Keratinocyte (primary cell): Measurements from ENCODE around the gene SFMBT2. TPM values are rescaled to one million over a fixed set of nuclear protein-coding genes. Genes with fewer than 3 reads are reported as not detected.

Source experiments
- DNase-seq: peaks from one replicate; pipeline ENCODE4 v3.0.0-alpha.2; 2011; ENCODE audit warnings: low read depth, missing footprints, low spot score
- FAIRE-seq: peaks from 2 replicates; lab custom pipeline; 2011; peaks lifted over from hg19 to GRCh38; lab: Jason Lieb, UNC
- H2AFZ ChIP-seq: 2 replicates; pipeline ENCODE4 v1.6.0; 2012; ENCODE audit warnings: low read length, control low read depth, inconsistent platforms; ENCODE audit not compliant: control insufficient read depth
- H3K27ac ChIP-seq: 2 replicates; pipeline ENCODE4 v1.5.1; 2011; ENCODE audit warnings: low read length; ENCODE audit not compliant: control insufficient read depth, insufficient read depth
- H3K27me3 ChIP-seq: 3 replicates; pipeline ENCODE4 v1.6.0; 2011; ENCODE audit warnings: low read length; ENCODE audit not compliant: control insufficient read depth, insufficient read depth; ENCODE audit errors: extremely low read depth
- H3K36me3 ChIP-seq, 2 experiments: 2 replicates in 1 of 2; 3 replicates in 1 of 2; pipeline ENCODE4 v1.5.1; 2011; ENCODE audit warnings: low read length in 2 of 2, mild to moderate bottlenecking in 1 of 2; ENCODE audit not compliant: control insufficient read depth in 2 of 2, insufficient read depth in 2 of 2; ENCODE audit errors: extremely low read depth in 1 of 2
- H3K4me1 ChIP-seq: 3 replicates; pipeline ENCODE4 v1.5.1; 2011; ENCODE audit warnings: low read length; ENCODE audit not compliant: control insufficient read depth, insufficient read depth; ENCODE audit errors: extremely low read depth
- H3K4me2 ChIP-seq: 3 replicates; pipeline ENCODE4 v1.6.0; 2011; ENCODE audit warnings: low read depth, low read length; ENCODE audit not compliant: control insufficient read depth, insufficient read depth; ENCODE audit errors: extremely low read depth
- H3K4me3 ChIP-seq, 3 experiments: fragments of 200-600 bp in 1 of 3; sonication (generic) in 1 of 3; 2 replicates in 2 of 3; 3 replicates in 1 of 3; pipeline ENCODE4 v1.5.1; 2011 to 2016; ENCODE audit warnings: low read length in 3 of 3, mild to moderate bottlenecking in 3 of 3, control low read depth in 2 of 3, inconsistent platforms in 1 of 3, low read depth in 1 of 3, mixed read lengths in 1 of 3, mixed run types in 1 of 3, moderate library complexity in 1 of 3; ENCODE audit not compliant: control insufficient read depth in 2 of 3, insufficient read depth in 2 of 3; ENCODE audit errors: extremely low read depth in 1 of 3
- H3K79me2 ChIP-seq: 2 replicates; pipeline ENCODE4 v1.6.0; 2012; ENCODE audit warnings: low read length; ENCODE audit not compliant: control insufficient read depth, insufficient read depth
- H3K9ac ChIP-seq: 3 replicates; pipeline ENCODE4 v1.6.0; 2011; ENCODE audit warnings: low read length; ENCODE audit not compliant: control insufficient read depth, insufficient read depth; ENCODE audit errors: extremely low read depth
- H3K9me1 ChIP-seq: 3 replicates; pipeline ENCODE4 v1.6.0; 2011; ENCODE audit warnings: low read length; ENCODE audit not compliant: control insufficient read depth, insufficient read depth; ENCODE audit errors: extremely low read depth
- H3K9me3 ChIP-seq: 2 replicates; pipeline ENCODE4 v1.5.1; 2012; ENCODE audit warnings: low read depth, low read length; ENCODE audit not compliant: control insufficient read depth
- H4K20me1 ChIP-seq: 3 replicates; pipeline ENCODE4 v1.6.0; 2011; ENCODE audit warnings: low read length; ENCODE audit not compliant: control insufficient read depth, insufficient read depth; ENCODE audit errors: extremely low read depth
- EZH2 ChIP-seq: IDR thresholded peaks from one replicate; pipeline ENCODE4 v1.6.1; 2012; ENCODE audit warnings: inconsistent platforms, mild to moderate bottlenecking, low read length, moderate library complexity
- dilution Hi-C: fragments of 300-500 bp; cut with MboI; formaldehyde crosslinking; loops from one replicate; pipeline ENCODE4 v1.7.0; 2020; ENCODE audit warnings: low sequenced_read_pairs; ENCODE audit not compliant: extremely low pct_ligation_motif_present
- polyA plus RNA-seq, 5 experiments: library from polyadenylated mRNA; depleted of rRNA in 3 of 5; stranded (reverse) in 3 of 5; stranded (forward) in 1 of 5; unstranded in 1 of 5; fragments of >200 nt; gene quantifications; 1 replicate in 1 of 5; 2 replicates in 3 of 5; 3 replicates in 1 of 5; pipeline versions ENCODE4 v1.2.1 to v1.2.3, GENCODE V29; 2011 to 2012; ENCODE audit warnings: missing spikeins in 2 of 5, low read depth in 1 of 5, low replicate concordance in 1 of 5
- TF ChIP-seq, protein P1 (sequence below), 3 experiments: IDR thresholded peaks in 1 of 3; conservative IDR thresholded peaks in 1 of 3; optimal IDR thresholded peaks in 1 of 3; 2 replicates in 2 of 3; 3 replicates in 1 of 3; pipeline versions ENCODE3 to v1.5.1; 2011; ENCODE audit warnings: low read length in 3 of 3, mild to moderate bottlenecking in 3 of 3, moderate library complexity in 2 of 3, control low read depth in 1 of 3, inconsistent platforms in 1 of 3; ENCODE audit not compliant: insufficient read depth in 2 of 3; ENCODE audit errors: extremely low read depth in 1 of 3

SFMBT2 gene
- polyA plus RNA-seq, 1 donor (not counting 4 experiments of a cell fraction or from before 2014, with no cell fraction given) = 0.71 TPM

DNA sequence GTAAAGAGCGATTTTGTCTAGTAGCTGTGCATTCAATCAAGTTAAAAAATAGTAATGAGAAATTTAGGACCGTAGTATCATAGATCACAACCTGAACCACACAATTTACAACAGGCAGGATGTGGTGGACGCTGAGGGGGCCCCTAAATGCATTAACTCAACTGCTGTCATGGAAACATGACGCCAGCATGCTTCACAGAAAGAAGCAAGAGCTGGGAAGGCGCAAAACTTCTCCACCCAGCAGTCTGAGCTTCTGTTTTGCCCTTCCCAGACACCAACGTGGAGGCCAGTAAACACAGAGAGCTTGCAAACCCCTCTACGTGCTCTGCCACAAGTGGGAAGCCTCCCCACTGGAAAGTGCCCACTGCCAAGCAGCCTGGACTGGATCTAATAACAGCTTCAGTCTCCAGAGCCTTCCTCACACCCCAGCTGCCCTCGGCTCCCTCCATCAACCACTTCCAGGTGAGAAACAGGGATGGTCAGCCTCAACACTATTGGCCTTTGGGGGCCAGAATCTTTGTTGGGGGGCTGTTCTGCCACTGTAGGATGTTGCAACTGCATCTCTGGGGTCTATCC, 151.8 kb downstream of the SFMBT2 start:
- TF ChIP-seq, protein P1, sequence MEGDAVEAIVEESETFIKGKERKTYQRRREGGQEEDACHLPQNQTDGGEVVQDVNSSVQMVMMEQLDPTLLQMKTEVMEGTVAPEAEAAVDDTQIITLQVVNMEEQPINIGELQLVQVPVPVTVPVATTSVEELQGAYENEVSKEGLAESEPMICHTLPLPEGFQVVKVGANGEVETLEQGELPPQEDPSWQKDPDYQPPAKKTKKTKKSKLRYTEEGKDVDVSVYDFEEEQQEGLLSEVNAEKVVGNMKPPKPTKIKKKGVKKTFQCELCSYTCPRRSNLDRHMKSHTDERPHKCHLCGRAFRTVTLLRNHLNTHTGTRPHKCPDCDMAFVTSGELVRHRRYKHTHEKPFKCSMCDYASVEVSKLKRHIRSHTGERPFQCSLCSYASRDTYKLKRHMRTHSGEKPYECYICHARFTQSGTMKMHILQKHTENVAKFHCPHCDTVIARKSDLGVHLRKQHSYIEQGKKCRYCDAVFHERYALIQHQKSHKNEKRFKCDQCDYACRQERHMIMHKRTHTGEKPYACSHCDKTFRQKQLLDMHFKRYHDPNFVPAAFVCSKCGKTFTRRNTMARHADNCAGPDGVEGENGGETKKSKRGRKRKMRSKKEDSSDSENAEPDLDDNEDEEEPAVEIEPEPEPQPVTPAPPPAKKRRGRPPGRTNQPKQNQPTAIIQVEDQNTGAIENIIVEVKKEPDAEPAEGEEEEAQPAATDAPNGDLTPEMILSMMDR (optimal IDR thresholded peaks at IDR 0.05 in 1 of 3, IDR thresholded peaks at IDR 0.05 in 1 of 3, conservative IDR thresholded peaks at IDR 0.05 in 1 of 3; ENCODE audit: extremely low read depth in 1 of 3, insufficient read depth in 2 of 3, low read length in 3 of 3) = no peak
- TF ChIP-seq EZH2 = no peak
- no peak overlapping the region for H3K4me2 ChIP-seq
- H3K9me3 ChIP-seq = no peaks in the 10 kb centered on the region
- no peaks in the 10 kb centered on the region for H3K79me2 ChIP-seq
- dilution Hi-C loops = no loop called here
- no peak overlapping the region for H2AFZ ChIP-seq
- no peaks in the 10 kb centered on the region for H3K27me3 ChIP-seq
- no peak for DNase-seq
- H3K27ac ChIP-seq = no peak overlapping the region
- H3K9ac ChIP-seq = no peak overlapping the region
- no peak for FAIRE-seq
- no peaks in the 10 kb centered on the region for H3K36me3 ChIP-seq
- H3K4me3 ChIP-seq = no peak overlapping the region
- no peaks in the 10 kb centered on the region for H4K20me1 ChIP-seq
- H3K9me1 ChIP-seq = no peaks in the 10 kb centered on the region
- H3K4me1 ChIP-seq = peaks cover 20% of the 10 kb centered on the region

GRCh38 chr10:7255517-7255916, 155.3 kb downstream of the SFMBT2 start:
- Histone ChIP-seq H3K9me3 (no peaks in the 10 kb centered on the region), H3K4me1 (peaks cover 14% of the 10 kb centered on the region), H3K27me3 (no peaks in the 10 kb centered on the region), H3K27ac (no peak overlapping the region), H3K9ac (no peak overlapping the region), H3K4me2 (no peak overlapping the region), H3K36me3 (no peaks in the 10 kb centered on the region), H3K4me3 (no peak overlapping the region), H4K20me1 (no peaks in the 10 kb centered on the region), H2AFZ (no peak overlapping the region), H3K9me1 (no peaks in the 10 kb centered on the region), H3K79me2 (no peaks in the 10 kb centered on the region)
- FAIRE-seq = no peak
- TF ChIP-seq, protein P1 (optimal IDR thresholded peaks at IDR 0.05 in 1 of 3, IDR thresholded peaks at IDR 0.05 in 1 of 3, conservative IDR thresholded peaks at IDR 0.05 in 1 of 3; ENCODE audit: extremely low read depth in 1 of 3, insufficient read depth in 2 of 3, low read length in 3 of 3) = no peak
- TF ChIP-seq EZH2 = no peak
- no peak for DNase-seq
- dilution Hi-C loops = no loop called here
